HG02943 (cell line): ENCODE results near the gene DIRAS1.

Experiments used
- ATAC-seq: cut with Tn5 transposase; IDR thresholded peaks from one replicate; pipeline ENCODE4 v1.9.1; 2021; ENCODE audit warnings: mild to moderate bottlenecking, low read depth, moderate library complexity; ENCODE audit not compliant: unreplicated experiment

Gene DIRAS1

DNA sequence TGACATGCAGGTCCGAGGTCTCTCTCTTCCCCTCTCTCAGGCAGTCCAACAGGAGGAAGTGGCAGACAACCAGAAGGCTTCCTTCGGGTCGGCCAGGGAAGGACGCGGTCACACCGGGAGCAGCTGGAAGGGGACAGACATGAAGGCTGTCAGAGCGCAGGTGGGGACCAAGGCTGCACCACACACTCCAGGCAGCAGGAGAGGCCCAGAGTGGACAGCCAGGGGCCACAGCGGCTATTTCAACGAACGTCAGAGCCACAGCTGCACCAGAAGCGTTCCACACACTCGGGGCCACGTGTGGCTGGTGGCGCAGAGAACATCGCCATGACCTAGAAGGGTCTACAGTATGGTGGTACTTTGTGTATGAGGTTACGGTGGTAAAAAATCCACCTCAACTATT is 34.6 kb upstream of the DIRAS1 start:
- ATAC-seq: no peak

DNA sequence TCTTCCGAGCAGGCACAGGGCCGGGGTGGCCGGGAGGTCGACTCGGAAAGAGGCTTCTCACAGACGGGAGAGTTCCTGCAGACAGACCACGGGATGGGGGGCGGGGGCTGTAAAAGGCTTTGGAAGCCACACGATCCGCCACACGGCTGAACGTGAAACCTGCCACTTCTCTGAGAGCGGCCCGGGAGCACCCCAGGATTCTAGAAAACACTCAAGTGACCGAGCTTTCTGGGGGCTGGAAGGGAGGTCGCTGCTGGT is 34.2 kb upstream of the DIRAS1 start:
- ATAC-seq: no peak

DNA sequence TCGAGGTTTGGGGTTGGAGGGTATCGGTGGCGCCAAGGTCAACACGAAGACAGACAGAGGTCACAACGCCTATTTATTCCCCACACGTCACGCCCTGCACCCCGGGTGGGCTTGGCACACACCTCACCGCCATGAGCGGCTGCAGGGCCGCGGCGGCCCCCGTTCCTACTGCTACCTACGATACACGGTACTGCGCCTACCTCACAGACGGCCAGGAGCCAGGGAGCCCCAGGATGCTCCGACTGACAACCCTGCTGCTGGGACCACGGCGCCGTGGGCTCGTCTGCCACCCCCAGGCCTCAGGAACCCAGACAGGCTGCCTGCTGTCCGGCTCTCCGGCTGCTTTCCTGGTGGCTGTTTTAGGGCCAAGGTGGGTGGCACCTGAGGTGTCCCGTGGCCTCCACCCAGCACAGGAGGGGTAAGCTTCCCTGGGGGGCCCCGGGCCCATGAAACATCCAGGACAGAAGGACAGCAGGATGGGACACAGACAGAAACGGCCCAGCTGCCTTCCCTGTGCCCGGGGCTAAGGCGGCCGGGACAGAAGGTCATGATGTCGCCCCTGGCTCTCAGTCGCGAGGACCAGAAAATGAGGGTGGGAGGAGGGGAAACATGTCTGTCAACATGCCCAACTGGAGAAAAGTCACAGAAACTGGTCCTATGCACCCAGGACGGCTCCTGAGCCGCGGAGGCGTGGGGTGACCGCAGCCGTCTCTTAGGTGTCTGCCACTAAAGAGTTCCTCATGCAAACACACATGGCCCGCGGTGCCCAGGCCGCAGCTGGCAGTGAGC is 33.7 kb upstream of the DIRAS1 start:
- ATAC-seq: no peak

DNA sequence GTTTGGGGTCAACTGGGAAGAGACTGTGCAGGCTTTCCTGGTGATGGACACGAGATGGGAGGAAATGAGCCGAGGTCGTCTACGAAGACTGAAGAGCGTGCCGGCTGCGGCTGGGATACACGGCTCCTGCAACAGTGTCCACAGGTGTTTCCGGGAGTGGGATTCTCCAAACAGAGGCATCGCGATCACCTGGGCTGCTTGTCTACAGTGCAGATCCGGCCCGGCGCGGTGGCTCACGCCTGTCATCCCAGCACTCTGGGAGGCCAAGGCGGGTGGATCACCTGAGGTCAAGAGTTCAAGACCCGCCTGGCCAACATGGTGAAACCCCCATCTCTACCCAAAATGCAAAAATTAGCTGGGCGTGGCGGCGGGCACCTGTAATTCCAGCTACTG is 30.3 kb upstream of the DIRAS1 start:
- no peak for ATAC-seq

DNA sequence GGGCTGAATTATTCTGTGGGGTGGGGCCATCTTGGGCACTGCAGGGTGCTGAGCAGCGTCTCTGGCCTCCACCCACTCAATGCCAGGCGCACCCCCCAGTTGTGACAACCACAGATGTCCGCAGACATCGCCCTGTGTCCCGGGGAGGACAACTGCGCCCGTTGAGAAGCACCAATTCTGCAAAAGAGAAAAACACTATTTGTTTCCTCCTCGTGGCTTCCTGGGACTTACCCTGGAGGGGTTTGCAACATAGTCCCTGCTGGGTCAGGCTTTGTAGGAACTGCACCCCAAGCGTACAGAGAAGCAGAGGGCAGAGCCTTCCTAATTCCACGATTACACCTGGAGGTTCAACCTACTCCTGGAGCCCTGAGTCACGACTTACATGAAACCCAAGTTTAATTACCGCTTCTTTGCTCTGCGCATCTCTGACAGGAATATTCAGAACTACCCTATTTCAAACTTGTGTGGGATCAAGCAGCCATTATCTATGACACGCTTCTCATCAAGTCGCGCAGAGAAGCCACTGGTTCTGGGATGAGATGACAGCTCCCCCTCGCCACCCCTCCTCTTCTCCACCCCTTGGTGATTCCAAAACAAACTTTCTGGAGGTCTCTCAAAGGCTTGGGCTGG is 29.8 kb upstream of the DIRAS1 start:
- ATAC-seq: no peak

DNA sequence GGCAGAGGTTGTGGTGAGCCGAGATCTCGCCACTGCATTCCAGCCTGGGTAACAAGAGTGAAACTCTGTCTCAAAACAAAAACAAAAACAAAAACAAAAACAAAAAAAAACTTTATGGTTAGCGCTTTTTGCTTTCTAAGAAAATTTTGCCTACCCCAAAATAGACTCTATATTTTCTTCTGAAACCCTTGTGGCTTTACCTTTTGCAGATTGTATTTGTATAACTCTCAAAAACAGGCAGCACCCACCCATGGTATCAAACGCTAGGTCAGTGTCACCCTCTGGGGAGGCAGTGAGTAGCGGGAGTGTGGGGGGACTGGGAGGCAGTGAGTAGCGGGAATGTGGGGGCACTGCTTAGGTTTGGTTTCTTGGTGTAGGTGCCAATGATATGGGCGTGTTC is 26.2 kb upstream of the DIRAS1 start:
- no peak for ATAC-seq

DNA sequence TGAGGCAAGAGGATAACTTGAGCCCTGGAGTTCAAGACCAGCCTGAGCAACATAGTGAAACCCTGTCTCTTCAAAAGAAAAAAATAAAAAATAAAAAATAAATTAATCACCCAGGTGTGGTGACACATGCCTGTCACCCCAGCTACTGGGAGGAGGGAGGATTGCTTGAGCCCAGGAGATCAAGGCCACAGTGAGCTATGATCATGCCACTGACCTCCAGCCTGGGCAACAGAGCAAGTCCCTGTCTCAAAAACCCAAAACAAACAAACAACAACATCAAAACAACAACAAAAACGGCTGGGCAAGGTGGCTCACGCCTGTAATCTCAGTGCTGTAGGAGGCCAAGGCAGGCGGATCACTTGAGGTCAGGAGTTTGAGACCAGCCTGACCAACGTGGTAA is 22.9 kb upstream of the DIRAS1 start:
- no peak for ATAC-seq

DNA sequence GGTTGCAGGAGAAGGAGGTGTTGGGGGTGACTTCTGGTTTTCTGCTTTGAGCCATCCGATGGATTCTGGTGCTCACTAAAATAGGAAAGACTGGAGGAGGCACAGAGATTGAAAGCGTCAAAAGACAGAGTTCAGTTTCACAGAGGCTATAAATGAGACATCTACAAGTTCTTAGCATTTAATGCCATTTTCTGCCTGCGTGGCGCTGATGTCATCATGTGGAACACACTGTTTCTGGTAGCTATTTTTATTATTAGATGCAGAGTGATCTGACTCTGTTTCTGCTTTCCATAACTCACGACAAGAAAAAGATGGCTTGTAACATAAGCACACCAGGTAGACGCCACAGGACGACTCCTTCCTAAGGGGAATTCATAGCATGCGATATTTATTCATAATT is 21.9 kb upstream of the DIRAS1 start:
- ATAC-seq: no peak

DNA sequence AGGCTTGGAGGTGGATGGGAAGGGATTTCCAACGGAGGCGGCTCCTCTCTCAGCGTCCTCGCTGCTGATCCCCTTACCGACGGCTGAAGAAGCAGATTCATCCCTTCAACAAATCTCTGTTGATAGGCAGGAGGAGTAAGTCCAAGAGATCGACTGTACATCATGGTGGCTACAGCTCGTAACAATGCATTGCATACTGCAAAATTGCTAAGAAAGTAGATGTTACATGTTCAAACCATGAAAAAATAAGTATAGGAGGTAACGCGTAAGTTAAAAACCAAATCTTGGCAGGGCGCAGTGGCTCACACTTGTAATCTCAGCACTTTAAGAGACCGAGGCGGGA is 19.1 kb upstream of the DIRAS1 start:
- no peak for ATAC-seq

DNA sequence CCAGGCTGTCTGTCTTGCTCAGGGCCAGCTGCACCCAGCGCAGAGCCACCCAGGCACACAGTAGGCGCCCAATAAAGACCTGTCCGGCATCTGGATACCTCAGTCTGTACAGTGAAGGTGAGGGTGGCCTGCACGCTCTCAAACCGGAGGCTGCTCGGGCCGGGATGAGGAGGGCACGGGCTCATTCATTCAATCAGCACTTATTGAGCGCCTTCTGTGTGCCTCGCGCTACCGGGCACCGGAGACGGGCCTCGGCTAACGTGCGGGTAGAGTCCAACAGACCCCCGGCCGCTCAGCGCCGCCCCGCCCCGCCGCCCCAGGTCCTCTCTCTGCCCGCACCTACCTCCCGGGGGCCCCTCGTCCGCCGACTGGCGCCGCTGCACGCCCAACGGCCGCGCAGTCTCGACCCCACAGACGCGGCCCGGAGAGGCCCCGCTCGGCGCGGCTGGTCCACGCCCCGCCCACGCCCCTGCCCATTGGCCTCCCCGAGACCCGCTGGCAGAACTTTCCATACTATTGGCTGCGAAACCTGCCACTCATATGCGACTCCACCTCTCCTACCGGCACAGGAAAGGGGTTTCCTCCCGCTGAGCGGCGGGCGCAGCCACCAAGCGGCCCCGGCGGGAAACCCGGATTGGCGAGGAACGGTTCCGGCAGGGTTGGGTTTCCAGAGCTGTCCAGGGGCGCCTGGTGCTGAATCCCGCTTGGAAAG is 18.6 kb upstream of the DIRAS1 start, which contains the start of gene SLC39A3:
Gene SLC39A3, minus strand, starts transcription at position 416 of the 712 bp plus-strand sequence. CDS start 2,760 bp downstream, outside the sequence.
- peak; percentile 92 for ATAC-seq

DNA sequence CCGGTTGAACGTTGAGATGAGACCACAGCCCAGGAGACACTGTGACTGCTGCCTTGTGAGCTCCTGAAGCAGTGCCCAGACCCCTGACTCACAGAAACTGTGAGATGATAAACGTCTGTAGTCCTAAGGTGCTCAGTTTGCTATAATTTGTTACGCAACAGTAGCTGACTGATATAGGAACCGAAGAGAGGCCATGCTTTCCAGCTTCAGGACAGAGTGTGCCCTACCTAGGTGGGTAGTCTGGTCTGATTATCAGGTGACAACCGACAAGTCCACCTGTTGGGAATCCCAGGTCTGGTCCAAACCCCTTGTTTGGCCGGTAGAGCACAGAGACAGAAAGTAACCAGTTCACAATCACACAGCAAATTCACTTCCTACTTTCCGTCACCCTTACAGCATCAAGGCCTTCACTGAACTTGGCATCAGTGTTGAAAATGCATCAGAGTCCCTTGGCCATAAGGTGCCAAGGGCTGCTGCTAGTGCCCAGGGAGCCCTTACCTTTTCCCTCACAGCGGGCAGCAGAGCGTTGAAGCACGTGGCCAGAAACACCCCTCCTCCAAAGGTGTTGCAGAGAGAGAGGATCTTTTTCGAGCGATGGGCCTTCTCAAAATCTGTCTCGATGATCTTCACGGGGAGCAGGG is 15.5 kb upstream of the DIRAS1 start:
- no peak for ATAC-seq

DNA sequence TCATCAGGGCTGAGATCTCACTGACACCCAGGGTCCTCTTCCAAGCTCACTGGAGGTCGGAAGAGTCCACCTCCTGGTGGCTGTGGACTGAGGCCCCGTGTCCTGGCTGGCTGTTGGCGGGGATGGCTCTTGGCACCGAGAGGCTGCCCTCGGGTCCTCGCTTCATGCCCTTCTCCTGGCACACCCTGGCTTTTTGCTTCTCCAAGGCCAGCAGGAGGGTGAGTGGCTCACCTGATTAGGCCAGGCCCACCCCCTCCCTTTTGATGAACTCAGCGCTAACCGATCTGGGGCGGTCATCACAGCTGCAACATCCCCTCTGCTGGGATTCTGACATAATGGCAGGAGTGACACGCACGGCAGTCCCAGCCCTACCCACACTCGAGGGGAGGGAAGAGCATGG is 14.2 kb upstream of the DIRAS1 start:
- no peak for ATAC-seq

DNA sequence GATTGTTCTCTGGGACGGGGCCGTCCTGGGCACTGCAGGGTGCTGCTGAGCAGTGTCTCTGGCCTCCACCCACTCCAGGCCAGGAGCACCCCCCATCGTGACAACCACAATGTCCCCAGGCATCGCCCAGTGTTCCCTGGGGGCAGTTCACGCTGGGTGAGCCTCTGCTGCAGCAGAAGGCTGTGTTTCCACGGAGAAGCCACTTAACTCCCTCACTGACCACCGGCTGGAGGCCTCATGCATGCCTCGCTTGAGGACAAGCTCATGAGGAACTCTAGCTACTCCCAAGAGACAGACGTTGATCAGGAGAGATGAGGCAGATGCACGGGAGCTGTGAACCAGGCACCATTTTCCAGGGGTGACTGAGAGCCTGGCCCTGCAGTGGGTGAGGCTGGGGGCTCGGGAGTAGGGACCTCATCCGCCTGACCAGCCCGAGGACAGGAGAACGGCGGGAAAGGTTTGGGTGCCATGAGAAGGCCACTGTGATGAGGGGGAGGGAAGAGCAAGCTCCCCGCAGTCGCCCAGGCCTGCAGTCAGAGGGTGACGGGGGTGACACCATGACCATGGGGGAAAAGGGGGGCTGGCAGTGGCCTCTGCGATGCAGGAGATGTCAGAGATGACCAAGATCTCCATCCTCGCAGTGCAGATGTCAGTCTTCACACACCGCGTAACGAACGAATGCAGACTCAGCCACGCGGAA is 13.6 kb upstream of the DIRAS1 start:
- ATAC-seq: no peak

DNA sequence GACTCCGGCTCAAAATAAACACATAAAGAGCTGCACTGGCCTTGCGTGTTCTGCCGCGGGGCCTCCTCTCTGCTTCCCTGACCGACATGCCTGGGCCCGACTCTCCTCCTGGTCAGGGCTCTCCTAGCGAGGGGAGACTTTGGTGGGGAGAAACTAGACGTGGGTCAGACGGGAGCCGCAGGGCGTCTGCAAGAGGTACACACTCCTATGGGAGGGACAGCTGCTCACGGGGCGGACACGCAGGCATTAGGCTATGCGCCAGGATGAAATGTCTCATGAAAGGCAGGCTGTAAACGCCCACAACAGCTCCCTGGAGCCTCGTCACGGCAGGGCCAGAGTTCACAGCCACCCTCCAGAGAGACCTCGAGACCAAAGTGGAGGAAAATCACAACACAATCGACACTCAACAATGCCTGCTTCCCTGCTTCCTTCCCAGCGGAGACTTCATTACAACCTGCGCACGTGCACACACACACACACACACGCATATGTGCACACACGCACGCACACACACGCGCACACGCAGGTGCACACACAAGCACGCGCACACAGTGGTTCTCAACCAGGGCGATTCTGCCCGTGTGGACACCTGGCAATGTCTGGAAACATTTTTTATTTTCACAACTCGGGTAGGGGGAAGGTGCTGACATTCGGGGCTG is 12.9 kb upstream of the DIRAS1 start:
- no peak for ATAC-seq

DNA sequence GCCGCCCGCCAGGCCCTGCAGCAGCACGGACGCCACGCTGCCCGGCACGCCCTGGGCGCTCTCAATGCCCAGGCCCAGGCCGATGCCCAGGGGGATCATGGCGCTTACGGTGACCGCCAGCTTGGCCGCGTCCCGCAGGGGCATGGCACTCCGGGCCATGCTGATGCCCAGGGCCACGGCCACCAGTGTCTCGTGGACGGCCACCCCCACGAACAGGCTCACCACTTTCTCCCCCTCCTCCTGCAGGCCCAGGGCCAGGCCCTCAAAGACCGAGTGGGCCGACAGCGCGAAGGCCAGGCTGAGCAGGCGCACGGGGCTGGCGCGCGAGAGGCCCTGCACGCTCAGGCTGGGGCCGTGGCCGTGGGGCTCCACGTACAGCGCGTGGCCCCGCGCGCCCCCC is 11.7 kb upstream of the DIRAS1 start:
- ATAC-seq: no peak

DNA sequence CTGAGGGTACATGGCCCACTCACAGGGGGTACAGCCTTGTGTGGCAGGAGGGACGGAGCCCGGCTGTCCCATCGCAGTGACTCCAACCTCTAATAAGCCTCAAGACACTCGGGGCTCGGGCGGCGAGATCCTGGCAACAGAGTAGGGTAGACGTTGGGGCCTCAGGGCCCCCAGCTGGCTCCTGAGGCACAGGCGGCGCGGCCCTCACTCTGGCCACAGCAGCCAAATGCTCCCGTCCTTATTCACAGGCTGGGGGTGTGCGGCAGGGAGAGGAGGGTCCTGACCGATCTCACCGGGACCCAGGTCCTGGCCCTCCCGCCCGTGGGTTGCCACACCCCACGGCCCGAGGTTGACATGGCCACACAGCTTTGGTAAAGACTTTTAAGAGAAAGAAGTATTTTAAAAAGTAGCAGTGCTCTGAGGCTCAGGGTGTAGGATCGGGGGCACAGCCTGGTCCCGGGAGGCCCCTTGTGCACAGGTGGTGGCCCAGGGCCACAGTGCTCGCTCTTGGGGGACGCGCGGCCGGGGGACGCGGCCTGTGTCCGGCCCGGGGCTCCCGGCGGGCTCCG is 11.1 kb upstream of the DIRAS1 start:
- no peak for ATAC-seq

DNA sequence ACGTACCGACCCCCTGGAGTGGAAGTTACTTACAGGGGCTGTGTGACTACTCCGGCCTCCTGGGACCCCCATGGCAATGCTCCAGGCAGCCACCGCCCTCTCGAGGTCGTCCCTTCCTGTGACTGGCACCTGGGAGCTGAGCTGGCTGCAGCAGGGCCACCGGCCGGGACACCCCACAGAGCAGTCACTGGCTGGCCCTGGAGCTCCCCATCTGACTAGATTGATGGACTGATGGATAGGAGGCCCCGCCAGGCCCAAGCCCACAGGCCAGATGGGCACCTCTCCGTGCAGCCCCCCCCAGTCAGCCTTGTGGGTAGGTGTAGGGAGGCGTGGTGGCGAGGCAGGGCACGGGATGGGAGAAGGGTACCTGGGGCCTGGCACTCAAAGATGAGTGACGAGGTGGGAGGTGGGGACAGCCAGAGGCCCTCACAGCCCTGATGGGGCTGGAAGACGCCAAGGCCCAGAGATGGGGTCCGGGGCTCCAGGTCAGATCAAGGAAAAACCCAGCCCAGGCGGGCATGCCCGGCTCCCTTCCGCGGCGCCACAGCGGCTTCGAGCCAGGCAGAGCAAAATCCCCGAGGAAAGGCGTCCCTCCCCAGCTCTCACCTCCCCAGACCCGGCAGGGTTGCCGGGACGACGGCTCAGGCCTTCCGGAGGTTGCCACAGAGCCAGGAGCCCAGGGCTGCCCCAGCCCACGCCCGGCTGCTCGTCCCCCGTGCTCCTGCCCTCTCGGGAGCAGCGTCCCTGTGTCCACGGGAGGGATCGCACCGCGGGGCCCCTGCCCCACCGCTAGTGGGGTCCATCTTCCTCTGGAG is 10.2 kb upstream of the DIRAS1 start:
- ATAC-seq: no peak

DNA sequence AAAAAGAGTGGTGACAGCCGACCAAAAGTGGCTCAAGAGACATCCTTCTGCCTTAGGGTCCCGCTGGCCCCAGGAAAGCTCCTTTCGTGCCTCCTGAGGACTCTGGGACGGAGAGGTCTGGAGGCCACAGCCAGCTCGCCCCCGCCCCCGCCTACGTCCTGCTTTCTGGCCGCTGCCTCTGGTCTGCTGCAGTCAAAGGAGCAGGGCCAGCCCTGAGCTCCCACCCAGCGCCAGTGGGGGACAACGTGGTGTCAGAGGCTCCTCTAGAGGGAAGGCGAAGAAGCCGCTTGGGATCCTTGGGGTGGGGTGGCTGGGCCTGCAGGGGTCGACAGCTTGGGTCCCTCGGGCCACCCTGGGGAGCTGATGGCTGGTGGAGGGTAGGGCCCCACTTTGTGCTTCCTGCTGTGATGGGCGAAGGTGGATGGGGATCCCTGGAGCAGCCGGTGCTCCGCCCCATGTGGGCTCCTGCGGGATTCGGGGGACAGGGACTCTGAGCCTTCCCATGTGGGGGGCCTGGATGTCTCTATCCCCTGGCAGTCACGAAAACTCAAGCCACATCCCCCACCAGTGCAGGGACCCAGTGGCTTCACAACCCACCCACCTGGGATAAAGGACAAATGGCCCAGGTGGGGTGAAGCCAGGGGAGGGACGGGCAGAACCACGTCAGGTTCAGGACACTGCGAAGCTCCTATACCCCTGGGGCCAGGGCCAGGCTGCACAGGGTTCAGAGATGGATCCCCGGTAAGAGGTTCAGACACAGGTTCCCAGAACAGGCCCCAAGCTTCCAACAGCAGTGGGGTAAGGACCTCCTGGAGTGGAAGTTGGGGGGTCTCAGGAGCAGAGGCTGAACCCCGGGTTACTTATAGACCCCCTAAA is 9.0 kb upstream of the DIRAS1 start:
- no peak for ATAC-seq
